ENCODE results near the gene KDM2A.

- TF ChIP-seq POLR2A (IDR thresholded peaks at IDR 0.05) (no peak), CTCF (IDR thresholded peaks at IDR 0.05) (no peak)
These were observed 34.9 kb downstream of the KDM2A start for GRCh38 chr11:67153971-67154370.
